Stomach (tissue), 9 donors: ENCODE results near the gene SEMA4A. TPM values are rescaled to one million over a fixed set of nuclear protein-coding genes. Genes with fewer than 3 reads are reported as not detected.

ENCODE experiments used
- DNase-seq, 2 donors: peaks; one replicate each; pipeline versions ENCODE4 v3.0.0 to v3.0.0-alpha.2; 2013 to 2019
- H3K27ac ChIP-seq, 5 donors: fragments of 200-600 bp in 4 of 5; sonication (generic) in 4 of 5; one replicate each; pipeline ENCODE4 v1.5.1; 2013 to 2019; ENCODE audit warnings: mild to moderate bottlenecking in 1 of 5, moderate library complexity in 1 of 5
- H3K27me3 ChIP-seq, 3 donors: fragments of 200-600 bp; sonication (generic); one replicate each; pipeline ENCODE4 v1.5.1; 2017 to 2019; ENCODE audit warnings: mixed run types in 1 of 3
- H3K36me3 ChIP-seq, 4 donors: fragments of 200-600 bp; sonication (generic); 1 replicate in 3 of 4; 2 replicates in 1 of 4; pipeline ENCODE4 v1.5.1; 2016 to 2019
- H3K4me1 ChIP-seq, 4 donors: fragments of 200-600 bp; sonication (generic); one replicate each; pipeline ENCODE4 v1.5.1; 2016 to 2019
- H3K4me3 ChIP-seq, 4 donors: fragments of 200-600 bp; sonication (generic) in 3 of 4; one replicate each; pipeline ENCODE4 v1.5.1; 2016 to 2019; ENCODE audit warnings: mild to moderate bottlenecking in 1 of 4
- H3K9me3 ChIP-seq, 4 donors: fragments of 200-600 bp; sonication (generic); one replicate each; pipeline ENCODE4 v1.5.1; 2016 to 2019
- CTCF ChIP-seq, 7 experiments: fragments of 450-650 bp in 4 of 7; fragments of 200-600 bp in 3 of 7; sonication (generic) in 3 of 7; IDR thresholded peaks; one replicate each; pipeline ENCODE4 v1.5.1; 2016 to 2019; ENCODE audit warnings: antibody characterized with exemption in 7 of 7, control low read depth in 2 of 7, mild to moderate bottlenecking in 1 of 7
- EP300 ChIP-seq: sonication (generic); formaldehyde crosslinking; IDR thresholded peaks from one replicate; pipeline ENCODE4 v1.6.1; 2017; ENCODE audit warnings: antibody characterized with exemption
- POLR2A ChIP-seq, 4 donors: fragments of 450-650 bp; IDR thresholded peaks; one replicate each; pipeline ENCODE4 v1.6.1; 2016; ENCODE audit warnings: antibody characterized with exemption in 4 of 4, control low read depth in 2 of 4, mild to moderate bottlenecking in 1 of 4, moderate library complexity in 1 of 4
- POLR2AphosphoS5 ChIP-seq, 3 donors: sonication (generic); formaldehyde crosslinking; IDR thresholded peaks; one replicate each; pipeline ENCODE4 v1.6.1; 2016; ENCODE audit warnings: antibody characterized with exemption in 3 of 3
- WGBS, 5 donors: extraction: QIAGEN DNeasy Blood & Tissue Kit in 3 of 5; methylation state at CpG; one replicate each; pipeline versions ENCODE4 v1.1.5 to v1.1.7; 2013 to 2018; 5-methylcytosine and 5-hydroxymethylcytosine counted together
- intact Hi-C: fragments of 100-400 bp; cut with DNase I; formaldehyde crosslinking; loops from one replicate; pipeline ENCODE4 v1.15.1; 2023; ENCODE audit warnings: low total_unique reads
- polyA plus RNA-seq, 3 donors: library from polyadenylated mRNA; stranded (reverse); fragments of 200-250 nt; gene quantifications; one replicate each; pipeline ENCODE4 v1.2.3, GENCODE V29; 2013
- total RNA-seq, 5 donors: library from RNA; depleted of rRNA; stranded (reverse); fragments of >200 nt; gene quantifications; one replicate each; pipeline versions ENCODE4 v1.1.0 to v1.2.3, GENCODE V29; 2014 to 2016
- donor health status: healthy with polysubstance abuse.
- donor health status: Bipolar disorder and iron deficiency.
- donor health status: healthy.

SEMA4A gene
- total and polyA plus RNA-seq, 8 donors = 2.6 to 23.3 (median 6.8) TPM

GRCh38 chr1:156191292-156191964 is 38.0 kb downstream of the SEMA4A start:
- Histone ChIP-seq H3K36me3 (peaks cover 0 to 11% (median 8%) of the 10 kb centered on the region in 4 donors), H3K9me3 (peaks cover 0 to 3% (median 0%) of the 10 kb centered on the region in 4 donors), H3K27me3 (no peaks in the 10 kb centered on the region), H3K4me1 (peaks cover 11 to 32% (median 29%) of the 10 kb centered on the region in 4 donors), H3K4me3 (no peak overlapping the region), H3K27ac (no peak overlapping the region)
- WGBS, 5 donors = 74 to 83% (median 78%) methylated on average over 4 of the region's 4 CpGs
- DNase-seq = no peak
- intact Hi-C loops = no loop called here
- TF ChIP-seq POLR2A (IDR thresholded peaks at IDR 0.05) = no peak
- no peak for TF ChIP-seq CTCF (IDR thresholded peaks at IDR 0.05)
- TF ChIP-seq EP300 = no peak
- TF ChIP-seq POLR2AphosphoS5 (IDR thresholded peaks at IDR 0.05) = no peak

GRCh38 chr1:156193208-156193487 is 39.8 kb downstream of the SEMA4A start:
- intact Hi-C loops = no loop called here
- H3K4me1 ChIP-seq = peaks cover 11 to 47% (median 35%) of the 10 kb centered on the region in 4 donors
- H3K4me3 ChIP-seq = peak overlapping the region; percentile 86 to 97 (median 94)
- H3K27me3 ChIP-seq = no peaks in the 10 kb centered on the region
- peaks cover 0 to 27% (median 16%) of the 10 kb centered on the region in 4 donors for H3K36me3 ChIP-seq
- DNase-seq = no peak
- H3K9me3 ChIP-seq = no peaks in the 10 kb centered on the region
- 82 to 90% (median 86%) methylated on average over 7 of the region's 7 CpGs for WGBS, 5 donors
- TF ChIP-seq CTCF (IDR thresholded peaks at IDR 0.05) (no peak), POLR2A (IDR thresholded peaks at IDR 0.05) (no peak), EP300 (no peak), POLR2AphosphoS5 (IDR thresholded peaks at IDR 0.05) (no peak)
- H3K27ac ChIP-seq = peak overlapping the region; percentile 67 to 88 (median 86)

- intact Hi-C loops = no loop called here
- H3K27ac ChIP-seq = peak within 1 kb of the TSS; percentile 67 to 88 (median 86)
- DNase-seq = peak; percentile 96 to 99
- 2 to 9% (median 5%) methylated on average over 33 to 59 of the region's 59 CpGs for WGBS, 5 donors
- peak within 1 kb of the TSS; percentile 86 to 97 (median 94) for H3K4me3 ChIP-seq
- TF ChIP-seq CTCF (IDR thresholded peaks at IDR 0.05) = peak in 4 of 7 experiments; percentile 47 to 73 (median 53)
- no peak for TF ChIP-seq POLR2A (IDR thresholded peaks at IDR 0.05)
- TF ChIP-seq EP300 = no peak
- TF ChIP-seq POLR2AphosphoS5 (IDR thresholded peaks at IDR 0.05) = peak; percentile 62 to 92 (median 65)
- H3K4me1 ChIP-seq = peaks cover 11 to 51% (median 35%) of the 10 kb centered on the region in 4 donors
- peaks cover 0 to 27% (median 16%) of the 10 kb centered on the region in 4 donors for H3K36me3 ChIP-seq
- no peaks in the 10 kb centered on the region for H3K27me3 ChIP-seq
- H3K9me3 ChIP-seq = no peaks in the 10 kb centered on the region
Observed at GRCh38 chr1:156193488-156194299, 40.3 kb downstream of the SEMA4A start, which contains the start of gene SLC25A44. SLC25A44 (plus strand) TSS chr1:156194104; CDS start chr1:156199848, 5,744 bp downstream.

- Histone ChIP-seq H3K4me1 (peaks cover 11 to 57% (median 35%) of the 10 kb centered on the region in 4 donors), H3K27ac (peak overlapping the region; percentile 59 to 88 (median 86)), H3K27me3 (no peaks in the 10 kb centered on the region), H3K4me3 (peak overlapping the region; percentile 86 to 97 (median 94)), H3K36me3 (peaks cover 0 to 30% (median 20%) of the 10 kb centered on the region in 4 donors), H3K9me3 (no peaks in the 10 kb centered on the region)
- intact Hi-C loops = no loop called here
- DNase-seq = no peak
- TF ChIP-seq EP300 (no peak), CTCF (IDR thresholded peaks at IDR 0.05) (no peak), POLR2AphosphoS5 (IDR thresholded peaks at IDR 0.05) (no peak), POLR2A (IDR thresholded peaks at IDR 0.05) (no peak)
- 12 to 17% (median 13%) methylated on average over 12 to 14 of the region's 14 CpGs for WGBS, 5 donors
Observed at GRCh38 chr1:156194300-156194652, 40.9 kb downstream of the SEMA4A start.
